Lung (tissue), 12 donors: Measurements from ENCODE around the gene WDR33. TPM values are rescaled to one million over a fixed set of nuclear protein-coding genes. Genes with fewer than 3 reads are reported as not detected.
A peak's percentile ranks its signal among the peaks of the same experiment; 100 is the strongest.

Experiments
- ATAC-seq: fragments of 200-7000 bp; cut with Tn5 transposase; one replicate; pipeline ENCODE4 v1.9.1; 2020; ENCODE audit warnings: moderate number of reproducible peaks; ENCODE audit not compliant: insufficient read depth, low FRiP score
- DNase-seq, 3 donors: peaks; one replicate each; pipeline ENCODE4 v3.0.0-alpha.2; 2013 to 2017
- H3K27ac ChIP-seq, 2 donors: one replicate each; pipeline ENCODE4 v1.5.1; 2013; ENCODE audit warnings: mild to moderate bottlenecking in 2 of 2, moderate library complexity in 2 of 2, control low read depth in 1 of 2, inconsistent platforms in 1 of 2, low read depth in 1 of 2, low read length in 1 of 2
- H3K27me3 ChIP-seq, 3 donors: one replicate each; pipeline ENCODE4 v1.5.1; 2013; ENCODE audit warnings: low read length in 2 of 3; ENCODE audit not compliant: control insufficient read depth in 3 of 3, insufficient read depth in 3 of 3
- H3K36me3 ChIP-seq, 4 donors: one replicate each; pipeline ENCODE4 v1.5.1; 2013; ENCODE audit warnings: low read length in 4 of 4, mild to moderate bottlenecking in 1 of 4, moderate library complexity in 1 of 4; ENCODE audit not compliant: control insufficient read depth in 4 of 4, insufficient read depth in 4 of 4
- H3K4me1 ChIP-seq, 5 donors: one replicate each; pipeline ENCODE4 v1.5.1; 2013; ENCODE audit warnings: low read length in 5 of 5, mild to moderate bottlenecking in 2 of 5, moderate library complexity in 1 of 5; ENCODE audit not compliant: control insufficient read depth in 5 of 5, insufficient read depth in 5 of 5
- H3K4me3 ChIP-seq: one replicate; pipeline ENCODE4 v1.5.1; 2013; ENCODE audit warnings: mild to moderate bottlenecking, control low read depth, moderate library complexity
- H3K9ac ChIP-seq, 2 donors: one replicate each; pipeline ENCODE4 v1.5.1; 2013; ENCODE audit warnings: low read length in 2 of 2, control low read depth in 1 of 2; ENCODE audit not compliant: insufficient read depth in 1 of 2
- H3K9me3 ChIP-seq, 4 donors: one replicate each; pipeline ENCODE4 v1.5.1; 2013; ENCODE audit warnings: low read length in 3 of 4, mild to moderate bottlenecking in 1 of 4, moderate library complexity in 1 of 4; ENCODE audit not compliant: control insufficient read depth in 4 of 4, insufficient read depth in 3 of 4
- CTCF ChIP-seq: IDR thresholded peaks from 2 replicates; pipeline ENCODE4 v1.5.1; 2012; ENCODE audit warnings: mild to moderate bottlenecking; ENCODE audit errors: control extremely low read depth, extremely low read depth
- WGBS, 2 donors: extraction: QIAGEN DNeasy Blood & Tissue Kit; methylation state at CpG; one replicate each; pipeline ENCODE4 v1.1.7; 2013; 5-methylcytosine and 5-hydroxymethylcytosine counted together
- polyA plus RNA-seq, 2 donors: library from polyadenylated mRNA; stranded (reverse); fragments of 200-250 nt; gene quantifications; one replicate each; pipeline ENCODE4 v1.2.1, GENCODE V29; 2013
- total RNA-seq, 2 donors: library from RNA; depleted of rRNA in 1 of 2; stranded (reverse); fragments of >200 nt in 1 of 2; gene quantifications; one replicate each; pipeline ENCODE4 v1.2.1, GENCODE V29; 2014 to 2021
- donor health status: control.
- donor health status: control.
- donor health status: Bipolar disorder and iron deficiency.
- donor health status: healthy.
- donor health status: DM: yes; HTN: yes; CAD: no.

WDR33 gene
- total and polyA plus RNA-seq, 4 donors: 11.6 to 93.0 (median 29.2) TPM

DNA sequence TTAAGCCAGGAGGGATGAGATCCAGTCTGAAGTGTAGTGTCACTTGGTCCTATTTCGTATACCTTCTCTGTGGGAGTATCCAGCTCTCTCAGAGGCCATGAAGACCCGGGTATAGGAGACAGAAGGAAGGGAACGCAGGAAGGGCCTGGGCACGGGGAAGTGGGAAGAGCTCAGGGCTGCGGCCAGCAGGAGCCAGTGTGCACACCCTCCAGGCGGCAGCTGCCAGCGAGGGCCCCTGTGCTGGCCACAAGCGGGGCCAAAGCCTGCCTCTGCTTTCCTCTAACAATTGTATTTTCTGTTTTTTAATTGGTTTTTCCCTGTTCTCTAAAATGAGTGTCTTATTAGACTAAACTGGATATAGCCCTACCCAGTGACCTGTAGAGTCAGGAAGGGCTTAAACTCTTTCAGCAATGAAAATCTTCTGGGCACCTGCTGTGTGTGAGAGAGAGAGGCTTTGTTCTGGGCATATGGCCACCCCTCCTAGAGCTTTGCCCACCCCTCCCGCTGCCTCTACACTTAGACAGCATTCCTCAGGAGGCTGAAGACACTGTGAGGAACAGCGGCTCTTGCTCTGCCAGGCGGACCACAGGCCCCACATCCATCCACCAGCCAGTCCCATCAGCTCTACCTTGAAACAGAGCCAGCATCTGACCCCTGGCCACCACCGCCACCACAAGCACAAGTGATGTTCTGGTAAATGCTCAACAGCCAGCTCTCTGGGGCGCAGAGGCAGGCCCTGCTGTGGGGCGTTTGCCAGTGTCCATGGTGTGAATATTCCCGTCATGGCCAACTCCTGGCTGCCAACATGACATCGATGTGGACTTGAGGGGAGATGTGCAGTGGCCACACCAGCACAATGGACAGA lies 155.5 kb downstream of the WDR33 start:
- no peak for ATAC-seq
- H3K9ac ChIP-seq: no peak overlapping the region
- TF ChIP-seq CTCF: no peak
- peaks cover 0 to 24% (median 0%) of the 10 kb centered on the region in 4 donors for H3K36me3 ChIP-seq
- no peaks in the 10 kb centered on the region for H3K27me3 ChIP-seq
- H3K4me1 ChIP-seq: peaks cover 0 to 41% (median 0%) of the 10 kb centered on the region in 5 donors
- H3K9me3 ChIP-seq: no peaks in the 10 kb centered on the region
- peak overlapping the region; percentile 38 to 70 for H3K27ac ChIP-seq
- WGBS, 2 donors: 78 to 79% methylated on average over 16 of the region's 16 CpGs
- H3K4me3 ChIP-seq: no peak overlapping the region
- DNase-seq: no peak

- no peak for TF ChIP-seq CTCF
- ATAC-seq (no peak), DNase-seq (no peak)
- peaks cover 0 to 24% (median 0%) of the 10 kb centered on the region in 4 donors for H3K36me3 ChIP-seq
- H3K4me3 ChIP-seq: no peak overlapping the region
- peak overlapping the region; percentile 35 to 38 for H3K27ac ChIP-seq
- no peaks in the 10 kb centered on the region for H3K27me3 ChIP-seq
- WGBS, 2 donors: 88 to 95% methylated on average over 8 of the region's 8 CpGs
- no peak overlapping the region for H3K9ac ChIP-seq
- H3K4me1 ChIP-seq: peaks cover 0 to 43% (median 0%) of the 10 kb centered on the region in 5 donors
- no peaks in the 10 kb centered on the region for H3K9me3 ChIP-seq
These were observed 156.2 kb downstream of the WDR33 start for GRCh38 chr2:127654838-127655175.

GRCh38 chr2:127654084-127654837 lies 156.7 kb downstream of the WDR33 start:
- DNase-seq (no peak), ATAC-seq (no peak)
- H3K4me3 ChIP-seq: no peak overlapping the region
- WGBS, 2 donors: 93 to 95% methylated on average over 24 of the region's 24 CpGs
- peaks cover 0 to 45% (median 5%) of the 10 kb centered on the region in 5 donors for H3K4me1 ChIP-seq
- H3K9ac ChIP-seq: no peak overlapping the region
- TF ChIP-seq CTCF: no peak
- peak overlapping the region; percentile 3 to 9 for H3K27ac ChIP-seq
- H3K27me3 ChIP-seq: no peaks in the 10 kb centered on the region
- peaks cover 0 to 24% (median 0%) of the 10 kb centered on the region in 4 donors for H3K36me3 ChIP-seq
- no peaks in the 10 kb centered on the region for H3K9me3 ChIP-seq
